HG02588 (cell line): ENCODE measurements around the gene ZNF768.
"Not testable (repeated sequence)": the region's sequence is repeated elsewhere in the genome, so short reads cannot be mapped to it uniquely, and the experiment has no call there.

Experiments
- ATAC-seq: cut with Tn5 transposase; IDR thresholded peaks from one replicate; pipeline ENCODE4 v1.9.1; 2021; ENCODE audit warnings: mild to moderate bottlenecking, moderate library complexity; ENCODE audit not compliant: unreplicated experiment

Gene ZNF768

GRCh38 chr16:30515275-30515674, 11.1 kb downstream of the ZNF768 start:
- no peak for ATAC-seq

- no peak for ATAC-seq
Observed at GRCh38 chr16:30511509-30511908, 14.9 kb downstream of the ZNF768 start.

GRCh38 chr16:30510376-30510938, 15.9 kb downstream of the ZNF768 start:
- ATAC-seq: no peak

GRCh38 chr16:30509081-30509765, 17.1 kb downstream of the ZNF768 start:
- ATAC-seq: no peak

- ATAC-seq: no peak
Observed at GRCh38 chr16:30503403-30504296, 22.7 kb downstream of the ZNF768 start.

GRCh38 chr16:30499284-30499683, 27.1 kb downstream of the ZNF768 start:
- no peak for ATAC-seq

GRCh38 chr16:30494709-30495108, 31.7 kb downstream of the ZNF768 start:
- no peak for ATAC-seq

- no peak for ATAC-seq
Observed at GRCh38 chr16:30493941-30494488, 32.4 kb downstream of the ZNF768 start.

- ATAC-seq: no peak
Observed at GRCh38 chr16:30491744-30492308, 34.5 kb downstream of the ZNF768 start.

- ATAC-seq: no peak
Observed at GRCh38 chr16:30491229-30491628, 35.1 kb downstream of the ZNF768 start.

GRCh38 chr16:30490210-30490609, 36.2 kb downstream of the ZNF768 start:
- ATAC-seq: no peak

- no peak for ATAC-seq
Observed at GRCh38 chr16:30488764-30489605, 37.4 kb downstream of the ZNF768 start.

- ATAC-seq: no peak
Observed at GRCh38 chr16:30485818-30486436, 40.4 kb downstream of the ZNF768 start.

- ATAC-seq: no peak
Observed at GRCh38 chr16:30484887-30485286, 41.5 kb downstream of the ZNF768 start.

GRCh38 chr16:30482366-30482765, 44.0 kb downstream of the ZNF768 start:
- ATAC-seq: no peak

- no peak for ATAC-seq
Observed at GRCh38 chr16:30481381-30481780, 45.0 kb downstream of the ZNF768 start.

GRCh38 chr16:30478766-30479478, 47.4 kb downstream of the ZNF768 start:
- no peak for ATAC-seq

- ATAC-seq: not testable (repeated sequence)
Observed at GRCh38 chr16:30477773-30478172, 48.6 kb downstream of the ZNF768 start.

GRCh38 chr16:30476991-30477390, 49.4 kb downstream of the ZNF768 start:
- no peak for ATAC-seq
